Measurements from ENCODE around the gene RFXAP.

DNA sequence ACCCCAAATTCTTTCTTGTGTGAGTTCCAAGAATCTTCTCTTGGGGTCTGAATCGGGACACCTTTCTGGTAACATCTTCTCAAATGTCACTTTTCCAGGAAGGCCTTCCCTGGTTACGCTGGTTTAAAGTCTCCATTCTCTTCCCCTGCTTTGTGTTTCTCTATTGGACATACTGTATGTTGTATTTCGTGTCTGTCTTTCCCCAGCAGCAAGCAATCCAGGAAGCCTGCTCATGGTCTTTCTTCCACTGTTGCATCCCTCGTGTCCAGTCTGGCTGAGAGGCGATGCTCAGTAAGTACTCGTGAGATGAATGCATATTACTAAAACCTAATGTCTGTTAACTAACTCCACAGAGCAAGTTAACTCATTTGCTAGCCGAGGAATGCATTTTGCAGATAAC is 43.7 kb downstream of the RFXAP start:
- TF ChIP-seq, protein P1, sequence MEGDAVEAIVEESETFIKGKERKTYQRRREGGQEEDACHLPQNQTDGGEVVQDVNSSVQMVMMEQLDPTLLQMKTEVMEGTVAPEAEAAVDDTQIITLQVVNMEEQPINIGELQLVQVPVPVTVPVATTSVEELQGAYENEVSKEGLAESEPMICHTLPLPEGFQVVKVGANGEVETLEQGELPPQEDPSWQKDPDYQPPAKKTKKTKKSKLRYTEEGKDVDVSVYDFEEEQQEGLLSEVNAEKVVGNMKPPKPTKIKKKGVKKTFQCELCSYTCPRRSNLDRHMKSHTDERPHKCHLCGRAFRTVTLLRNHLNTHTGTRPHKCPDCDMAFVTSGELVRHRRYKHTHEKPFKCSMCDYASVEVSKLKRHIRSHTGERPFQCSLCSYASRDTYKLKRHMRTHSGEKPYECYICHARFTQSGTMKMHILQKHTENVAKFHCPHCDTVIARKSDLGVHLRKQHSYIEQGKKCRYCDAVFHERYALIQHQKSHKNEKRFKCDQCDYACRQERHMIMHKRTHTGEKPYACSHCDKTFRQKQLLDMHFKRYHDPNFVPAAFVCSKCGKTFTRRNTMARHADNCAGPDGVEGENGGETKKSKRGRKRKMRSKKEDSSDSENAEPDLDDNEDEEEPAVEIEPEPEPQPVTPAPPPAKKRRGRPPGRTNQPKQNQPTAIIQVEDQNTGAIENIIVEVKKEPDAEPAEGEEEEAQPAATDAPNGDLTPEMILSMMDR (IDR thresholded peaks at IDR 0.05) = no peak
- no peak for TF ChIP-seq POLR2A (IDR thresholded peaks at IDR 0.05)
